Measurements from ENCODE around the gene FGF2. TPM values are rescaled to one million over a fixed set of nuclear protein-coding genes. Genes with fewer than 3 reads are reported as not detected.
A peak's percentile ranks its signal among the peaks of the same experiment; 100 is the strongest.

The FGF2 gene
- total RNA-seq, 1 experiment from 2014 or later = 3.8 TPM

DNA sequence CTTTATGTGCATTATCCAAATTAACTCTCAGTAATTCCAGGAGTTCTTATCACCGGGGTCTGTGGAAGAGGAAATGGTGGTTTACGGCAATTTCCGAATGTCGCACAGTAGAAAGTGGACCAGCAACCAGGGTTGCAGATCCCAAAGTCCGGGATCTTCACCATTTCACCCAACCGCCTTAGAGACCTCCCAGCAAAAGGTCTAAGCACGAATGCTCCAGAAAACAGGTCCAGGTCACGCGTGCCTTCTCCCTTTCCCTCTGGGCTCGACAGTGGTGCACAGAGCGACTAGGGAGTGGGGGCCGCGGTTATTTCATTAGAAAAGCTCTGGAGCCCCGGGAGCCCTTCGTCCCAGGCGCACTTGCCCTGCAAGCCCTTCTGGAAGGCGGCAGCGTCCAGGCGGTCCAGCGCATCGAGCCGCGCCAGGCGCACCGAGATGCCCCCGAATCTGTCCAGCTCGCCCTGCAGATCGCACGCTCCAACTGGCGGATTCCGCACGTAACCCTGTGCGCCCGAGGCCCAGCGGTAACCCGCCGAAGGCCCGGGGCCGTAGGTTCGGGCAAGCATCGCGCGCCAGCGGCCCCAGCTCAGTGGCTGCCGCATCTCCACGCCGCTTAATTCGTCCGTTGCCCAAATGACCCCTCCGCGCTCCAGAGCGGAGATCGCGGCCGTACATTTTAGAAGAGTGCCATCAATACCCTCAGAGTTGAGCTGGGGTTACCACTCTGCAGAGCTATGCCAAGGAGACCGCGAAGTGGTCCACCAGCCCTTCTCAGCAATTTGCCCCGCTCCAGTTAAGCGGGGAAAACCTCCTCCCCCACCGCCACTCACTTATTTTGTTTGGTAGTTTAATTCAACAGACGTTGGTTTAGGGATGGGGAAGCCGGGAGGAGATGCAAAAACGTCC lies 95.6 kb downstream of the FGF2 start, which contains the start of gene NUDT6:
NUDT6 (minus strand) TSS at position 627 of the 906 bp plus-strand sequence; CDS start at position 602, 25 bp downstream.
- Histone ChIP-seq H3K4me2 (ENCODE audit: low read length) (peak within 1 kb of the TSS; percentile 92), H3K4me3 (replicated peaks in 1 of 2; ENCODE audit: low read depth in 1 of 2, low read length in 2 of 2) (peak within 1 kb of the TSS; percentile 86 to 97), H4K20me1 (ENCODE audit: insufficient read depth) (no peaks in the 10 kb centered on the region), H3K79me2 (ENCODE audit: insufficient read depth, low read length) (peaks cover 42% of the 10 kb centered on the region), H3K9me3 (ENCODE audit: control insufficient read depth in 1 of 2, insufficient read depth in 1 of 2, low read depth in 1 of 2, low read length in 2 of 2) (no peaks in the 10 kb centered on the region), H3K9me2 (ENCODE audit: insufficient read depth) (no peaks in the 10 kb centered on the region), H3K27ac (ENCODE audit: low read depth, low read length) (peak within 1 kb of the TSS; percentile 76), H3K4me1 (ENCODE audit: control insufficient read depth in 1 of 2, insufficient read depth in 2 of 2, low read length in 2 of 2) (peaks cover 7 to 15% of the 10 kb centered on the region in 2 experiments; a peak in 3 of 4 replicates), H3K27me3 (ENCODE audit: insufficient read depth, low read length) (no peaks in the 10 kb centered on the region), H3K36me3 (ENCODE audit: control insufficient read depth in 1 of 2, insufficient read depth in 2 of 2, low read length in 2 of 2) (no peaks in the 10 kb centered on the region), H2AFZ (ENCODE audit: low read depth, low read length, poor library complexity, severe bottlenecking) (peak within 1 kb of the TSS; percentile 98), H3K9ac (ENCODE audit: low read length) (peak within 1 kb of the TSS; percentile 79)
- DNase-seq (ENCODE audit: low read depth, low spot score) = no peak
- ATAC-seq = peak; percentile 84
- RAD21 ChIA-PET (ENCODE audit: low non-redundant PET in 1 of 2, low total read pairs in 2 of 2, uncharacterized antibody in 2 of 2, unreplicated experiment in 2 of 2) = no interaction called here
- POLR2A ChIA-PET = interaction anchor here (1.3 to 1.4 kb wide), 2 partner anchors 124 to 190 kb away, joined by 4 to 5 read pairs; partner anchors contain the start of gene BBS12
- CTCF ChIA-PET = interaction anchor here (1.1 to 3.1 kb wide), 3 partner anchors 8 to 164 kb away, joined by 3 to 12 read pairs (median 3); no protein-coding TSS in a partner anchor
- no TSS peak for BruUV-seq (replicated peaks)
- intact Hi-C loops (cut with micrococcal nuclease) = loop anchor here (5.0 to 10.0 kb wide), 2 partner anchors 95 to 1343 kb away; partner anchors contain the start of gene FGF2
- TF ChIP-seq TCF7L2 (IDR thresholded peaks at IDR 0.05; ENCODE audit: borderline replicate concordance, extremely low read depth, insufficient read depth, insufficient read length) = no peak
- no peak for TF ChIP-seq REST (IDR thresholded peaks at IDR 0.05; ENCODE audit: low read depth)
- peak; percentile 80 for TF ChIP-seq POLR2AphosphoS5 (IDR thresholded peaks at IDR 0.05; ENCODE audit: low read depth, low read length)
- TF ChIP-seq ELF1 (IDR thresholded peaks at IDR 0.05; ENCODE audit: borderline replicate concordance, low read depth) = no peak
- TF ChIP-seq FOSL1 (IDR thresholded peaks at IDR 0.05; ENCODE audit: low read depth) = no peak
- no peak for TF ChIP-seq JUND (IDR thresholded peaks at IDR 0.05)
- TF ChIP-seq YY1 (IDR thresholded peaks at IDR 0.05; ENCODE audit: extremely low read depth, insufficient replicate concordance, low read depth, low read length) = no peak
- peak; percentile 19; the same call in 1 of the 2 replicates for TF ChIP-seq SP1 (IDR thresholded peaks at IDR 0.05; ENCODE audit: low read depth)
- TF ChIP-seq, protein P1, sequence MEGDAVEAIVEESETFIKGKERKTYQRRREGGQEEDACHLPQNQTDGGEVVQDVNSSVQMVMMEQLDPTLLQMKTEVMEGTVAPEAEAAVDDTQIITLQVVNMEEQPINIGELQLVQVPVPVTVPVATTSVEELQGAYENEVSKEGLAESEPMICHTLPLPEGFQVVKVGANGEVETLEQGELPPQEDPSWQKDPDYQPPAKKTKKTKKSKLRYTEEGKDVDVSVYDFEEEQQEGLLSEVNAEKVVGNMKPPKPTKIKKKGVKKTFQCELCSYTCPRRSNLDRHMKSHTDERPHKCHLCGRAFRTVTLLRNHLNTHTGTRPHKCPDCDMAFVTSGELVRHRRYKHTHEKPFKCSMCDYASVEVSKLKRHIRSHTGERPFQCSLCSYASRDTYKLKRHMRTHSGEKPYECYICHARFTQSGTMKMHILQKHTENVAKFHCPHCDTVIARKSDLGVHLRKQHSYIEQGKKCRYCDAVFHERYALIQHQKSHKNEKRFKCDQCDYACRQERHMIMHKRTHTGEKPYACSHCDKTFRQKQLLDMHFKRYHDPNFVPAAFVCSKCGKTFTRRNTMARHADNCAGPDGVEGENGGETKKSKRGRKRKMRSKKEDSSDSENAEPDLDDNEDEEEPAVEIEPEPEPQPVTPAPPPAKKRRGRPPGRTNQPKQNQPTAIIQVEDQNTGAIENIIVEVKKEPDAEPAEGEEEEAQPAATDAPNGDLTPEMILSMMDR (IDR thresholded peaks at IDR 0.05 in 2 of 3, conservative IDR thresholded peaks at IDR 0.05 in 1 of 3; ENCODE audit: borderline replicate concordance in 1 of 3, insufficient read depth in 1 of 3, low read depth in 2 of 3, low read length in 2 of 3) = no peak
- no peak for TF ChIP-seq SRF (IDR thresholded peaks at IDR 0.05; ENCODE audit: low read depth)
- TF ChIP-seq, protein P2, sequence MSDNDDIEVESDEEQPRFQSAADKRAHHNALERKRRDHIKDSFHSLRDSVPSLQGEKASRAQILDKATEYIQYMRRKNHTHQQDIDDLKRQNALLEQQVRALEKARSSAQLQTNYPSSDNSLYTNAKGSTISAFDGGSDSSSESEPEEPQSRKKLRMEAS (IDR thresholded peaks at IDR 0.05) = no peak; the same call in none of the 2 replicates
- 0 out of 2 replicates have a peak, but pooled peaks have one; percentile 4 for TF ChIP-seq EGR1 (IDR thresholded peaks at IDR 0.05; ENCODE audit: low read depth)
- TF ChIP-seq EZH2 (IDR thresholded peaks at IDR 0.05) = no peak
- no peak for TF ChIP-seq CEBPB (IDR thresholded peaks at IDR 0.05; ENCODE audit: low read depth)
- no peak for TF ChIP-seq ZBTB33 (IDR thresholded peaks at IDR 0.05; ENCODE audit: extremely low read depth, insufficient replicate concordance, low read length)
- no peak for TF ChIP-seq EZH2phosphoT487 (IDR thresholded peaks at IDR 0.05; ENCODE audit: borderline replicate concordance)
- TF ChIP-seq ATF3 (IDR thresholded peaks at IDR 0.05) = no peak

All from HCT116 (cell line).